COLO829 (cell line): ENCODE results near the gene RAB24.
"Not testable (repeated sequence)": the region's sequence is repeated elsewhere in the genome, so short reads cannot be mapped to it uniquely, and the experiment has no call there.

Experiments used
- DNase-seq: peaks from one replicate; pipeline ENCODE4 v3.0.0; 2012; ENCODE audit warnings: low spot score

Gene RAB24

DNA sequence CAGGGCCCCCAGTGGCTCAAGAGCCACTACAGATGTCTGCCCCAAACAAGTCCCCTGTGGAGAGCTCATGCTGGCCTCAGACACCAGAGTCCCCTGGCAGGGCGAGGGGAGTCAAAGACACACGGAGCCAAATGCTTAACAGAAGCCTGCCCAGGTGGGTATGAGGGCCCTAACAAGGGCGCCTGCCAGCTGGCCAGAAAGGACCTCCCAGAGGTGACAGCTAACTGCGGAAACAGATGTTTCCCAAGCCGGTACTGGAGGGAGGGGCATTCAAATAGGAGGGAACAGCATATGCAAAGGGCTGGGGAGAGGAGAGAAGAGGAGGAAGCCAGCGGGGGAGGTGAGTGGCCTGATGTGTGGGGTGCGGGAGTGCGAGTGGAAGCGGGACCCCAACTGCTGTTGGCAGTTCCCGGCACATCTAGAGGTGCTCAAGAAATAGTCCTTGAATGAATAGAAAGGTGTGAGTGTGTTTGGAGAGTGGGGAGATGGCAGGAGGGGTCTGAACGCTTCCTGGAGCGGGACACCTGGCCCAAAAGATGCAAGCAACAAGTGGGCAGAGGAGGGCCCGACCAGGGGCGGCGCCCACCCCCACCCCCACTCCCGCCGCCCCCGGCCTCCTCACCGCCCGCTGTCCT lies 7.4 kb upstream of the RAB24 start:
- no peak for DNase-seq

DNA sequence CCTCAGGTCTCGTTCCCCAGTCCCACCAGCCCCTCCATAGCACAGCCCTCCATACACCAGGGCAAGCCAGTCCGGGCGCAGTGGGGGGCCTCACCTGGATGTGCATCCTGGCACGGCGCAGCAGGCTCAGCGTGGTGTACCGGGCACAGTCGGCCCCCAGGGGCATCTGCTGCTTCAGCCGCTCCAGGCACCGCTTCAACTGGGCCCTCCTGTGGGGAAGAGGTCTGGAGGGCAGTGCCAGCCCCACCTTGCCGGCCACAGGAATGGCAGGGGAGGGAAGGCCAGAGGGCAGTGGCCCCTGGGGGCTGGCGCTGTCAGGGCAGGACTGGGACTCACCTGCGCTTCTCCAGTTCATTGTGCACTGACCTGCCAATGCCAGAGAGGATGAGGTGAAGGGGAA lies 6.8 kb upstream of the RAB24 start:
- DNase-seq = no peak

DNA sequence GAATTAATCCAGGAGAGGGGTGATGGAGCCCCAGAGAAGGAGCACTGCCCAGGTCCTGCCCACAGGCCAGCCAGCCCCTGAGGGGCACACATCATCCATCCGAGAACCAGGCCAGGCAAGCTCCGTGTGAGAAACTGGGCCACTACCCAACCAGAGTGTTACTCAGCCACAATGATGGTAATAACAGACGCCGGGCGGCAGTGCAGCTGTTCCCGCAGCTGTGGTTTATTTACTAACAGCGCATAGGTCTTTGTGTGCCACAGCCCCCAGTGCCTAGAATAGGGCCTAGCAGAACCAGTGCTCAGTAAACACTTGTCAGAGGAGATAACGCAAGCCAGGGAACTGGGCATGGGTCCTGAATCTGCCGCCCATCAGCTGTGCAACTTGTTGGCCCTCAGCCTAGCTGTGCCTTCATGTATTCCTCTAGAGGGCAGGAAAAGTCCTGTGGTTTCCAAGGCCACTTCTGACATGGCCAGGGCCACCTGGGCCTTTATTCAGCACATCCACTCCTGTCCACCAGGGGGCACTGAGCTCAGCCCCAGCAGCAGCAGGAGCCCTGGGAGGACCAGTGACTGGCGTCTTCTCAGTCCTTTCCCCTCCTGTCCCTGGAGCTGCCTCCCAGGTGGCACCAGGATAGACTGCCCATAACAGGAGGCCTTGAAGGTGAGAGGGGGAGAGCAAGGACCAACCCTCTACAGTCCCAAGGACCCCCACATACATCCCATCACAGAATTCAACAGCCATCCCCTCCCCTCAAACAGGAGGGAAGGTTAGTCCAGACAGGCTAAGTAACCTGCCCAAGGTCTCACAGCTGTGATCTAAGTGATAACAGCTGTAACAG lies 6.1 kb upstream of the RAB24 start:
- peak; percentile 40 for DNase-seq

DNA sequence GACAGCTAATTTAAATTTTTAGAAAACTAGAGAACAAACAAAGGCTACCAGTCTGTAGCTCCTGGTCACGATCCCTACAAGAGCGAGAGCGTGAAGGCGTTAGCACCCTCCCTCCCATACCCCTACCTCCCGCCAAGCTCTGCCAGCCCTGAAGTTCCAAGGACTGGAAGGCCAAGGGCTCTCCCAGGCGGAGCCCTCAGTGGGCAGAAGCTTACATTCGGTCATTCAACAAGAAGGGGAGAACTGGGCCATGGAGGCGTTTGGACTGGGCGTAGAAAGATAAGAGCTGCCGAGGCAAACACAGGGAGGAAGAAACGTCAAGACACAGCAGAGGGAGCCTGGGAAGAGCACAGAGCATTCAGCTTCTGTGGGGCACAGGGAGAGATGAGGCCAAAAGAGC lies 5.2 kb upstream of the RAB24 start:
- no peak for DNase-seq

DNA sequence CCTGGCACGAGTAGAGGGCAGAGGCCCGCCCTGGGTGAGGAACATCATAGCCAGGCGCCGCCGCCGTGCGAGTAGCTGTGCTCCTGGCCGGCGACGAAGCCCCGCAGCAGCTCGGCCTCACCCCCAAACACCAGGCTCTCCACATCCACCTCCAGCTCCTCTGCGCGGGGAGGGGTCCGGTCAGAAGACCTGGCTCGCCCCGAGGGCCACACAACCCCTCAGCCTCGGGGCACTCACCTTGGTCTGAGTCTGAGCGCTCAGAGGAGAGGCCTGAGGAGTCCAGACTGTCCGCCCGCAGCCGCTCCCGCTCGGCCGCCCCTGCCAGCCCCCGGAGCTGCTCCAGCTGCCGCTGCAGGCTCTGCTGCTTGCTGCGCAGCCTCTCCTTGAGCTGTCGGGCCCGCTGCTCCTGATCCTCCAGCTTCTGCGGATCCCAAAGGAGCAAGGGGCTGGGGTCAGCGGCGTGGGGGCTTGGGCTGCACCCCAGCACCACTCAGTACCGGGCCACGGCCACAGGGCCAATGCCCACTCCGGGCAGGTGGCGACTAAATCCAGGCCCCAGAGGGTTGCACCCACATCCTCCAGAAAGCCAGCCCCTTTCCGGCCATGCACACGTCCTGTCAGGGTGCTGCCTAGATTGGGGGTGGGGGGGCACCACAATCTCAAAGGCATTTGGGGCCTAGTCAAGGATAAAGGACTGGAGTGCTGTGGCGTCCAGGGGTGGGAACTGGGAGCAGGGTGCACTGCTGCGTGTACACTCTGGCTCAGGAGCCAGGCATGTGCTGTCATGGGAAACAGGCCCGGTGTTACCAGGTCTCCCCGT lies 4.2 kb upstream of the RAB24 start:
- no peak for DNase-seq

DNA sequence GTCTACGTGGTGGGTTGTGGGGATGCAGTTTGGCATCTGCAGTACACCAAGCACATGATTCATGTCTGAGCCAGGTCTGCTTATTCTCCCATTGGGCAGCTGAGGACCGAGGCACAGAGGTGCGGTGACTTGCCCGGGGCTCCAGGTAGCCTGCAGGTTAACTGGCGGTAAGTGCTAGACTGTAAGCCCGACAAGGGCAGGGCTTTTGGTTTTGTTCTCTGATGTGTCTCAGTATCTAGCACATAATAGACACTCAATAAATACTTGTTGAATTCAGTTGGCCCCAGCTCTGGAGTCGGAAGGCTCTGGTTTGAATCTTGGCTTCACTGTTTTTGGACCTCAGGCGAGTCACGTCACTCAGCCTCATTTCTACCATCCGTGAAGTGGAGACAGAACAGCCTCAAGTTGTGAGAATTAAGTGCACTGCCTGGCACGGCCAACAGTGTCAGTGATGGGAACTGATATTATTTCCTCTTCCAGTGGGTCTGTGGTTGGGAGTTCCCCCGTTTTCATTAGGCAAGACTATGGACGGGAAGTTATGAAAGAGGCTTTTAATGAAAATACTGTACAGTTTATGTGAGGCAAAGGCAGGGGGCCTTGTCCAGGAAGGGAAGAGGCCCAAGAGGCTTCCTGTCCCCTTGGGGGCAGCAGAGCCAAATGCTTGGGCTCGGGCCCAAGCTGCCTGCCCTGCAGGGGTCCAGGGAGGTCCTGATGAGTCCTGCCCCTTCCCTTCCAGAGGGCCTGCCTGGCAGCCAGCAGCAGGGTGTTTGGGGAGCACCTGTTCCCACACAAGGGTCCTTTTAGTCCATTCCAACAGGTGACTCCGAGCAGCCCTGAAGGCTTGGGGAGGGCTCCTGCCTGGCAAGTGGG lies 3.4 kb upstream of the RAB24 start:
- DNase-seq = no peak

DNA sequence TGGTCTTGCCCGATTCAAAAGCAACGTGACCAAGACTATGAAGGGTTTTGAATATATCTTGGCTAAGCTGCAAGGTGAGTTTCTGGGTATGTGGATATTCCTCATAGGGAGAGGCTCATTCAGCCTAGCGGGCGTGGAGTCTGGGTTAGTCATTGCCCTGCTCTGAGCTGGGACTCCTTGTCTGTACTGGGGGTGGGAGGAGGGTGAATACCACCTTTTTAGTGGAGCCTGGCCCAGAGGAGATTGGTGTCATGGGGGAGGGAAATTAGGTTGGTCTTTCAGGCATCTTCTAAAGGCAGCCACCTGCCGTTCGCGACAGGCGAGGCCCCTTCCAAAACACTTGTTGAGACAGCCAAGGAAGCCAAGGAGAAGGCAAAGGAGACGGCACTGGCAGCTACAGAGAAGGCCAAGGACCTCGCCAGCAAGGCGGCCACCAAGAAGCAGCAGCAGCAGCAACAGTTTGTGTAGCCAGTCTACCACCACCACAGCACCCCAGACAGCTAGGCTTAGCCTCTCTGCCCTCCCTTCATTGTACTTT lies 2.7 kb upstream of the RAB24 start:
- DNase-seq = not testable (repeated sequence)

DNA sequence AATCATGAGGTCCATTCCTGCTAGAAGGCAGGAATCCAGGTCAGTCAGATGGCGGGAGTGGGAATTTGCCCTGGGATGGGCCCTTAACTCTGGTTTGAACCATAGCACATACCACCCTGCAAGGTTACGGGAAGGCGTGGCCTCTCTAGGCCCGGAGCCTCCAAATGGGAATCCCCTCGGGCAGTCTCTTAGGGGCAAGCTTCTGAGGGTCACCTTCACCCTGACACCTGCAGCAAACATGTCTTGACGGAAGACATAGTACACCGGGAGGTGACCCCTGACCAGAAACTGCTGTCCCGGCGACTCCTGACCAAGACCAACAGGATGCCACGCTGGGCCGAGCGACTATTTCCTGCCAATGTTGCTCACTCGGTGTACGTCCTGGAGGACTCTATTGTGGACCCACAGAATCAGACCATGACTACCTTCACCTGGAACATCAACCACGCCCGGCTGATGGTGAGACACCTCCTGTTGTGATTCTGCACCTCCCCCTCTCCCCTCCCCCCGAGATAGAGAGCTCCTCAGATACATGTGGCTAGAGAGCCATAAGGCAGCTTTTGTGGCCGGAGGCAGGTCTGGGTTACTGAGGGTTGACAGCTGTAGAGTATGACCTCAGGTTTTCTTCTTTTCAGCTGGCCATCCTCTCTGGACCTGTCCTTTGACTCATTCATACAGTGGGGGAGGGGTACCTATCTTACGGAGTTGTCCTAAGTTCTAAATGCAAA lies 1.0 kb upstream of the RAB24 start:
- no peak for DNase-seq

DNA sequence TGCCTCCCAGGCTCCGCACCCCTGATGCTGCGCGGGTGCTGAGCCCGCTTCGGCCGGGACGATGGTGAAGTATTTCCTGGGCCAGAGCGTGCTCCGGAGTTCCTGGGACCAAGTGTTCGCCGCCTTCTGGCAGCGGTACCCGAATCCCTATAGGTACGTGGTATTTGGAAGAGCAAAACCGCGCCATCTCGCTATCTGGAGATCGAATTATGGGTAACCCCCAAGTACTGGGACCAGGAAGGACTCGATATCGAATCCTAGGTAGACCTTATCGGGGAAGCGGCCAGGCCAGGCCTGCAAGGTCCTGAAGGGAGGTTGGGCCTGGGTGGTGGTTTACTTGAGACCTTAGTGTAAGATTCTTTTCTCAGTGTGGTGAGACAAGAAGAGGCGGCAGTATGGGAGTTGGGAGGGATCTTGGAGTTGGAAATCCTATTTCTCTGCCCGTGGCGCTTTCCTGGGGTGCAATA lies 439 bp upstream of the RAB24 start:
- no peak for DNase-seq

DNA sequence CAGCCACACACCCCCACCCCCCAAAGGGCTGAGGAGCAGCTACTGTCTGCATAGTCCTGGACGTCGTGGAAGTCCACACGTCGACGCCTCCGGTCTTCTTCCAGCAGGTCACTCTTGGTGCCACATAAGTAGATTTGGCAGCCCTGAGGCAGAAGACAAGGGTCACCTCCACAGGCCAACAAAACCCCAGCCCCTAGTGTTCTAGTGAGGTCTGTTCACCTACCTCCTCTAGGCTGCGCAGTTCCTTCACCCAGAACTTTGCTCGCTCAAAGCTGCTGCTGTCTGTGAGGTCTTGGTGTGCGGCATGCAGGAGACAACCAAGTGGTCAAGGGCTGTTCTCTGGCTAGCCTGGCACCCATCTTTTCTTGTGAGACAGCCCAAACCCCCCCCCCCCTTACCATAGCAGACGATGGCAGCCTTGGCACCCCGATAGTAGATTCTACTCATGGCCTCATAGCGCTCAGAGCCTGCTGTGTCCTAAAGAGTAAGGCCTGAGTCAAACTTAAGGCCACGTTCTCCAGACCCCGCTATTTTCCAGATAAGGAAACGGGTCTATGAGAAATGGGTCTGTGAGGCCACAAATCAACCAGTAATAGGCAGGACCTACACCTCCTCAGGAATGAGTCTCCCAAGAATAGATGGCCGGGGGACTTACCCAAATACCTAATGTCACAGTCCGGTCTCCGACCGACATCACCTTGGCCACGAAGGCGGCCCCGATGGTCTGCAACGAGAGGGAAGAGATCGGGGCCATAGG lies 987 bp downstream of the RAB24 start:
- no peak for DNase-seq

DNA sequence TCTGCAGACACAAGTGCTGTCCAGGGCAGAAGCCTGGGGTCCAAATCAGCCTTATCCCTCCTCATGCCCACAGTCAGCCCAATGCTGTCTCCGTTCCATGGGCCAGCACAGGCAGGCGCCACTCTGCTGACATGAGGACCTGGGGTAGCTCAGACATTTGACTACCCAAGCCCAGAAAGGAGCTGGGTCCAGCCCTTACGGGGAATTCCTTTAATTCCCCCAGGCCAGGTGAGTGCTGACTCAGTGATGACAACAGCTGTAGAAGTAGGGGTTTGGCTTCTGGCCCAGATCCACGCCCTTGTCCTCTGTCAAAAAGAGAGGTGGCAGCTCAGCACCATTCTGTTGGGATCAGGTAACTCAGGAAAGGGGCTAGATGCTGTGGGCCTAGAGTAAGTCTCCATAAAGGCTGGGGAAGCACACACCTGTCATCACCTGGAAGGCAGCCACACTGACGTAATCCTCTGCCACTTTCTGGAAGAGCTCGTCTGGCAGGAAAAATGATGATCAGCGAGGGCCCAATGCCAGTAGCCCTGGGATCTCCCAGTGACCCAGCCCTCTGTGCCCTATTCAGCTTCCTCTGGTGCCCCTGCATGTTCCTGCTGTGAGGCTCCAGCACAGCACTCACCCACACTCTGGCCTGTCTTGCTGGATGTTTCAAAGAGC lies 1.9 kb downstream of the RAB24 start:
- no peak for DNase-seq

DNA sequence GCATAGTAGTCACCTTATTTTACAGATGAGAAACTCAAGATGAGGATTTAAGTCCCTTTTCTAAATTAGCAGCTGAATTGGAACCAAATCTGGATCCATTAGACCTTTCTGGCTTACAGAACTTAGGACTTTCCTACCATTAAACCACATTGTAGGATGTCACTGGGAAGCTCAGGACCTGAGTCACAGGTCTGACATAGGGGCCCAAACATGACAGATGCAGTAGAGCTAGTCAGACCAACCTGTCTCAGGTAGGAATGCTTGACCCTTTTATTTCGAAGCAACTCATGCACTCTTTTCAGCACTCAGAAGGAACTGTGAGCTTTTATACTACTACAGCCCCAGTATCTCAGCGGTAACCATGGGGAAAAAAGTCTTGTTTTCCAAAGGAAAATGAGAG lies 2.6 kb downstream of the RAB24 start:
- no peak for DNase-seq

DNA sequence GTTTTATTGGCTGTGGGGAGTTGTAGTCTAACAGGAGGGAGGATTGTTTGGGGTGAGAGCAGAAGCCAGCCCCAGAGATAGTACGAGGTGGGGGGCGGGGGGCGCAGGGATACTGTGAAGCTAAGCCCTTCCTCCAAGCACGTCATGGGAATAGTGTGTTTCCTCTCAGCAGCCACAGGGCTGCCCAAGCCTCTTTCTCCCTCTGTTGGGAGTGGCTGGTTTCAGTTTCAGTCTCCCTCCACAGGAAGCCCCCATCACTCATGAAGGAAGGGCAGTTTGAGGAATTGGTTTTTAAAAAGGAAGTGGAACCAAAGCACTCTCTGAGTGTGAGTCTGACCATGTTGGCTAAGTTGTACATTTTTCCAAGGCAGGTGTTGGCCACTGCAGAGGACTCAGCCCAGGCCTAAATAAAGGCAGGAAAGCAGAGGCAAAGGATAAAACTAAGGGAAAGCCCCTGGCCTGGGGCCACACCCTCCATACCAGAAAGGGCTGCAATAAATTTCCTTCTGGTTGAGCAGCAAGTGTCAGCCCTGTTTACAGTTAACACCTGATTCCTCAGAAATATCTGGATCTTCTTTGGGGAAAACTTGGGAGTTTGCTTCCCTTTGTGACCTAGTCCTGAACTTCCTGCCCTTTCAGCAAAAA lies 3.2 kb downstream of the RAB24 start:
- DNase-seq = no peak

DNA sequence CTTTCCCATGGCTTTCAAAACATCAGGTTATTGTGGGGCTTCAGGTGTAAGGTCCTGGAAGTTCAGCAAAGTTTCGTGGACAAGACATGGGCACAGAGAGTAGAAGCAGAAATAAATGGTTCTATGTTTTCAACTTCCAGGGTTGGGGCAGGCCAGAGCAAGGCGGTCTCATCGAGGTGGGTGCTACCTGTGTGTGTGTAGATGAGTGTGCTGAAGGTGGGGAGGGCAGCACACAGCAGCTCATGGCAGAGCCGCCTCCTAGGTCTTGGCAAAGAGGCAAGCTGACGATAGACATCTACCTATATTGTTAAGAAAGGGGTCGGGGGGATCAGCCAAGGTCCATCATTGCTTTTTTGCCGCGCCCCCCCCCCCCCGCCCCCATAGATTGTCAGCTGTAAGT lies 3.8 kb downstream of the RAB24 start:
- no peak for DNase-seq

DNA sequence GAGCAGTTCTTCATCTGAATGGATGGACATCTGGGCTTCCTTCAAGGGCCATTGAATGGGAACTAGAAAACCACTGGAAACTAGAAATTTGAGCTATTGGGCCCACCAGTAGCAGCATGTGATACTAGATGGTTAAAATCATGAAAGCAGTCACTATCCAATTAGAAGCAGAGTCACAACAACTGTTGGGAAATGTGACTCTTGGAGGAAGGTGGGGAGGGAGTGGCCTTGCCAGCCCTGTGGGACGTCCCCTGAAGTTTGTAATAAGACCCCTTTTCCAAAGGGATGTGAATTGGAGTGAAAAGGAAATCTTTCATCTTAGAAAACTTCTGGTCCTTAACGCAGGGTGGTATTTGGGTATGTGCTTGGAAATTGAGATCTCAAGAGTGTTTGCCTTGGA lies 5.6 kb downstream of the RAB24 start:
- DNase-seq = no peak

DNA sequence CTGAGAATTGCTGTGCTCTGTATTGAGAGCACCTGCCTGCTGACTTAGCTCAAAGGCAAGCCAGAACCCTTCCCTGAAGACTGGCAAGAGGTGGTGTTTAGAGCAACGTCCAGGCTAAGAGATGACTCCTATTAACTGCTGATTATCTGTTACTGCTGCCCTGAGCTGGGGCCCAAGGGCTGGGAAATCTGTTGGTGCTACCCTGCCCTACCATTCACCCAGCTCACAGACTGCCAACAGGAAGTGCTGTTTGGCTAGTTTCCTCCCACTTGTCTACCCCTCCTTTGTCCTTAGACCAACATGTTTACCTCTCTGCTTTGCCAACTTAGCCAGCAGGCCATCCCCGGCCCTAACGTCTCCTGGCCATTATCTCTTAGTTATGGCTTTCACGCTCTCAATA lies 6.9 kb downstream of the RAB24 start:
- no peak for DNase-seq

DNA sequence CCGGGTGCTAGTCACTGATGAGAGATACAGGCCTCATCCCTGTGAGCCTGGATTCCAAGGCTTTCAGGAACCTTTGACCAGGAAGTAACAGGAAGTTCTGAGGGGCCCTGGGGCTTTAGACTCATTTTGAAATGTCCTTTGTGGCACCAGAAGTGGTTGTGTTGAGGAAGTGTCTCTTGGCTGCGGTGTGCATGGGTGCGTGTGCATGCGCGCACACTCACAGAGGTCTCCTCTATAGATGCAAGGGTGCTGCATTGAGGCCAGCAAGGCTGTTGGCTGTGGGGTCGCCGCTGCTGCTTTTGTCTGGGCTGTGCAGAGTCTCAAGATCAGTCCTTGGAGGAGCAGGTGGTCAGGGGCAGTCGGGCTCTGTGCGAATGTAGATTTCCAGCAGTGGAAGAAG lies 7.6 kb downstream of the RAB24 start:
- DNase-seq = no peak

DNA sequence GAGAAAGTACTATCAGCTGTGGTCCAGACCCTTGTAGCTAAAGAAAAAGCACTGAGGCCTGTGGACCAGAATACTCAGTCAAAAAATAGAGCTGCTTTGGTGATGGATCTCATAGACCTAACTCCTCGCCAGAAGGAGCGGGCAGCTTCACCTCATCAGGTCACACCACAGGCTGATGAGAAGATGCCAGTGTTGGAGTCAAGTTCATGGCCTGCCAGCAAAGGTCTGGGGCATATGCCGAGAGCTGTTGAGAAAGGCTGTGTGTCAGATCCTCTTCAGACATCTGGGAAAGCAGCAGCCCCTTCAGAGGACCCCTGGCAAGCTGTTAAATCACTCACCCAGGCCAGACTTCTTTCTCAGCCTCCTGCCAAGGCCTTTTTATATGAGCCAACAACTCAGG lies 8.9 kb downstream of the RAB24 start:
- DNase-seq = no peak
